Stimulated activated CD8-positive, alpha-beta memory T cell treated with anti-CD3 and anti-CD28 coated beads, Interleukin-12 subunit alpha, Interleukin-12 subunit beta, amount 100 ng/mL, for 4 hours (primary cell): Measurements from ENCODE around the gene HEATR3.

Experiments used
- DNase-seq: peaks from one replicate; pipeline ENCODE4 v3.0.0-alpha.2; 2020; ENCODE audit warnings: low read depth

Gene HEATR3

GRCh38 chr16:50058091-50058771, 7.5 kb upstream of the HEATR3 start:
- no peak for DNase-seq

DNA sequence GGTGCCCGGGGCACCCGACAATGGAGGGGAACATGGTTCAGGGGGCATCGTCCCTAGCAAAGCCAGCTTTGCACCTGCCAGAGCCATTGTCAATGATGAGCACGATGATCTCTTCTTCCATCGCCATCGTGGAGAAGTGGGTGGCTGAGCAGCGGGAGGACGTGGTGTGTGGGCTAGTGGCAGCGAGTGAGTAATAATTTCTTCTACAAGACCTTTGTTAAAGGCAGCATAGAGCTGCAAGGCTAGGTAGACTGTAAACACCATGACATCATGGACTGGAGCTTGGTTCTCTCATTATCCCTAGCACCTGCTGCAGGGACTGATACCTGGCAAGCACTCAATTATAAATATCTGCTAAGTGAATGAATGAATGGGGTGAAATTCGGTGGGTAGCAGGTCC, 6.7 kb upstream of the HEATR3 start:
- no peak for DNase-seq

DNA sequence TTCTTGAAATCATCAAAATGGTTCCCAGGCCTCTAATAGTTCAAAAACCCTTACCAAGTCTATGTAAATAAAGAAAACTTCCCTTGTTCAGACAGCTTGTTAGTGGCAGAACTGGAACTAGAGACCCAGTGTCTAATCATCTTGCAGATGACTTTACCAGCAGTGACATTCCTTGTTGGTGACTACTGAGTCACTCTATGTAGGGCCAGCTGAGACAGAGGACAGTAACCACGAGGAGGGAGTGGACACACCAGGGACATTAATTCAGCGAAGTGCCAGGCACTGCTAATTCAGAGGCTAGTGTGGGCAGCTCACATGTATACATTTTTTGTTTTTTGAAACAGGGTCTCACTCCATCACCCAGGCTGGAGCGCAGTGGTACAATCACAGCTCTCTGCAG, 6.1 kb upstream of the HEATR3 start:
- no peak for DNase-seq

- no peak for DNase-seq
These were observed 4.4 kb upstream of the HEATR3 start for GRCh38 chr16:50061326-50061725.

DNA sequence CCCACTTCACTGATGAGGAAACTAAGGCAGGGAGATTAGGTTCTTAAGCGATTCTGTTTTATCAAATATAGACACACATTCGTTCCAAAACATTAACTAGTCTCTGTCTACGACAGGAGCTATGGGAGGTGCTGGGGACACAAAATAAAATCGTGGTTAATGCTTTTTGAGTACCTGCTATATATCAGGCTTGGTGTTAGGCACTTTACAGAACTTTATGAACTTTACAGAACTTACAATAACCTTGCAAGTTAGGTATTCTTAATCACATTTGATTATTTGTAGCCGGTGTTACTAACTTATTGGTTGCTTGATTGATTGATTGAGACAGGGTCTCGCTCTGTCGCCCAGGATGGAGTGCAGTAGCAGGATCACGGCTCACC, 538 bp upstream of the HEATR3 start:
- DNase-seq, result no peak

- DNase-seq, result no peak
These were observed 916 bp downstream of the HEATR3 start for GRCh38 chr16:50066482-50067289.

GRCh38 chr16:50067290-50067853, 1.6 kb downstream of the HEATR3 start:
- no peak for DNase-seq

DNA sequence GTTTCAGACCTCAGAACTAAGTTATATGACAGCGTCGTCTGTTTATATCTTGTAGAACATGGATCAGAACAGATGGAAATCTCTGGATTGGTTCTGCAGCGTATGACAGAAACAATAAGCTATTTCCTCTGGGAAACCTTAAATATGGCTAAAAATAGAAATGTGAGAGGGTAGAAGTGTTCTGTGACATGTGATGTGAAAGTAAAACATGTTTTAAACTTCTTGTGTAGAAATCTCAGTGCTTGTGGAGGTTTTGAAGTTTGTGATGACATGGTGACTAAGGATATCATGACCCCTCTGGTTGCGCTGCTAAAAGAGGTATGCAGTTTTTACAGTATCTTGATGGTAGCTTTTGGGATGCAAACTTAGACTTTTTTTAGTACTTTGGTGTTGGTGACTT, 2.8 kb downstream of the HEATR3 start:
- no peak for DNase-seq

GRCh38 chr16:50069060-50069459, 3.3 kb downstream of the HEATR3 start:
- no peak for DNase-seq

DNA sequence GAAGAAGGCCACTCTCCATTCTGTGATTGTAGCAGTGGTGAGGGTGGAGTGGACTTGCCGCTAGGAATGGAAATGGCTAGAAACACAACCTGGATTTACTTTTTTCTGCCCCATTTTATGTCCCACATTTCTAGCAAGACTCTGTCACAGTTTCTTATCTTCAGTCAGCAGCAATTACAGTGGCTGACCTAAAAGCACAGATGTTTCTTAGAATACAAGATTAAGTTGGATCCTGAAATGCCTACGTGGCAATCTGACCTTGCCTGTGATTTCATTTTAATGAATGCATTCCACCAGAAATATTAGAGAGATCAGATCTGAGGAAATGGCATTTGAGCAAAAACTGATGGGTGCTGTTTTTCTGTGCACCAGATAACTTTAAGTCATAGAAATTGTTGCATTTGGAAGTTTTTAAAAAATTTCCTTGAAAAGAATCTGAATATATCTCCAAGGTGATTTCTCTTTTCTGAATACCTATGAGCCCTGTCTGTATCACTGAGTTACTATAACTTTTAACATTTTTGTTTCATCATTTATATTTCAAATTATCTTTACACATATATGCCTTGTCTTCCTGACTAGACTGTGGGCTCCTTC, 5.4 kb downstream of the HEATR3 start:
- no peak for DNase-seq

DNA sequence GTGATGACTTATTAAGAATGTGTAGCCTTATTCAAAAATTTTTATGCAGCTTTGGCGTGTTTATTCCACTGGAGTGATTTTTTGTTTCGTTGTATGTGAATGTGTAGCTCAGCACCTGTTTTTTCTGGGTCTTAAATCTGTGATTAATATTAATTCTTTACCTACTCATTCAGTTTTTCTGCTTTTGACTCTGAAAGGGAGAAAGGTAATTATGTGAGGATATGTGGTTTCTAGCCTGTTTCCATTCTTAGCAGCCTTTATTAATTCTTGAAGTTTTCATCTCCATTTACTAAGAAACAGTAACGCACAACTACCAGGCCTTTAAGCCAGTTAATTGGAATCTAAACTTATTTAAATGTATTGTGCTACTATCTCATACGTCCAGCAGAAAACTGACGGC, 7.0 kb downstream of the HEATR3 start:
- DNase-seq, result no peak

DNA sequence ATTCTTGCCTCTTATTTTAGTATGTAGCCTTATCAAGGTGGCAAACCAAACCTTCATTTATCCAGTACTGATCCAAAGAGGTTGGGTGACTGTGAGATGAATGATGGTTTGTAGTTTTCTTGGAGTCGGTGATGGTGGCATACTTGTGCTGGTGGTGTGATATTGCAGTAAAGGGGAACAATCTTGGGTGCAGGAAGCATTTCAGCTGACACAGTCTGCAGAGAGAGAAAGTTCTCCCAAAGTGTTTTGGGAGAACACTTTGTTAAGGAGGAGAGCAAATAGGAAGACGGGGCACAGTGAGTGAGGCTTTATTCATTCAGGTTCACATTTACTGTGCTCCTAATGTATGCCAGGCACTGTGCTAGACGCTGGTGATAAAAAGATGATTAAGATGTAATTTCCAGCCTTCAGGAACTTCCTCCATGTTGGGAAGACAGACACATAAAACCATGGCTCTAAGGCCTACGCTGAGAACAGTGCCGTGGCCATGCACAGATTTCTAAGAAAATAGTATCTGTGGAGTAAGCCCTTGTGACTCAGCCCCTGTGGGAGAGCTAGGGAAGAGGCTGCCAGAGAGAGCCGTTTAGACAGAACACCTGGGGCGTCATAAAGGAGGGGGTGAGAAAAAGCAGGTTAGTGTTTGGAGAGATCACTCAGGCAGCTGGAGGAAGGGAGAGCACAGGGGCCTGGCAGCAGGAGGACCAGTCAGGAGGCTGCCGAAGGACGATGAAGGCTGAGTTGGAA, 13.8 kb downstream of the HEATR3 start:
- no peak for DNase-seq

GRCh38 chr16:50081428-50082018, 15.8 kb downstream of the HEATR3 start:
- no peak for DNase-seq

DNA sequence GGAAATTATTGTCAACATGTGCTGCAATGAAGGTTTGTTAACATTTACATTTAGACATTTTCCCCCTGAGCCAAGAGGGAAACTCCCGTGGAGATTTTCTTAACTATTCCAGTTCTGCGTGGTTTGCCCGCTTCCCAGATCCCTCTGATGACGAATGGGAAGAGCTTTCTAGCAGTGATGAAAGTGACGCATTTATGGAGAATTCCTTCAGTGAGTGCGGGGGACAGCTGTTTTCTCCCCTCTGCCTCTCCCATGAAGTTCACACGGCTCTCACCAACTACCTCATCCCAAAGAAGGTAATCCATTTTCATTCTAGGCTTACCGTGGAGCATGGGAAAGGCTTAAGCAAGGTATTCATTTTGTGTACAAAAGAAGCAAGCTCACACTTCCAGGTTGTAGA, 18.2 kb downstream of the HEATR3 start:
- DNase-seq, result no peak

DNA sequence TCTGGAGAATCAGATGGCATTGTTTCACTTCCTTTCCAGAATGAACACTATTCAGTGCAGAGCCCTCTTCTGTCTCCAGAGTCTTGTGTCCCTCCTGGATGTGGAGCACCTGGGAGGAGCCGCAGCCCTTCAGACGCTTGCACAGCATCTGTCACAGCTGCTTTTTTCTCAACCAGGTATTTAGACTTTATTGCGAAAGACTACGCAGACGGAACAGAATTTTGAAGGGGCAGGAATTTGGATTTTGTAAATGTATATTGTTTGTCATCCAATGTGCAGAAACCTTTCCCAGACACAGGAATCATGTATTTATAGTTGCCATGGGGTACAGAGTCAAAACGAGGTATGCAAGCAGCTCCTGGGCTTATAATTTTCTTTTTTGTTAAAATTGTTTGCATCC, 20.4 kb downstream of the HEATR3 start:
- DNase-seq, result no peak

GRCh38 chr16:50088302-50088701, 22.5 kb downstream of the HEATR3 start:
- DNase-seq, result no peak

GRCh38 chr16:50092891-50093290, 27.1 kb downstream of the HEATR3 start:
- DNase-seq, result no peak

GRCh38 chr16:50093607-50094539, 28.1 kb downstream of the HEATR3 start:
- DNase-seq, result no peak

GRCh38 chr16:50096791-50097190, 31.0 kb downstream of the HEATR3 start:
- DNase-seq, result no peak

DNA sequence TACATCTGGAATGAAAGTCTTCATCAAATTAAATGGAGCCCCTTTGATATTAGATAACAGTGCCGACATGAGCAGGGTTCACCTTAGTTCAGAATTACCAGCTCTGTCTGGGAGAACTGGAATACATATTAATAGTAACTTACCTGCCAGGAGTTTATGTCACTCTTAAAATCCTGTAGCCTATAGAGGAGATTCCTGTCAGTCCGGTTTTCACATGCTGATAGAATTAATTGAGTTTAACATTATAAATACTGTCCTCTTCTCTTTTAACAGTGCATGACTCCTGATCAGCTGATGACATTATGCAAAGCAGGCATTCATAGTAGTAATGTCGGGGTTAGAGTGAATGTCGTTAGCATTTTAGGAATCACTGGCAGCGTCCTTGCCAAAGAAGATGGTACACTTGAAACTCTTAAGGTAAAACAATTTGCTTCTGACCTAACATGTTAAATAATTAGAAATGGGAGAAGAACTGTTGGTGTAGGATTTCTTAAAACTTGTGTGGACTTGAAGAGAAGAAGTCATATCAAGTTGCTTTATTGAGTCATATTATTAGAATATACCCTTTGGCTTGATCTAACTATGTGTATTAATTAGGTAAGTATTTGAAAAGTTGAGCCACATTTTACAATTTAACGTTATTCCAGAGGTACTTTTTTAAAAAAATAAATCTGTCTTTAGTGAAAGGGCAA, 34.3 kb downstream of the HEATR3 start:
- DNase-seq, result no peak
